Measurements from ENCODE around the gene RC3H2. TPM values are rescaled to one million over a fixed set of nuclear protein-coding genes. Genes with fewer than 3 reads are reported as not detected.
"Not testable (repeated sequence)": the region's sequence is repeated elsewhere in the genome, so short reads cannot be mapped to it uniquely, and the experiment has no call there.

RC3H2 gene
- polyA plus RNA-seq, 4 donors, result 8.6 to 28.1 (median 11.0) TPM

- peaks cover 7 to 9% (median 7%) of the 10 kb centered on the region in 3 donors for H3K36me3 ChIP-seq (ENCODE audit: control insufficient read depth in 3 of 3, insufficient read depth in 2 of 3, low read depth in 1 of 3, low read length in 3 of 3)
- H3K27me3 ChIP-seq (ENCODE audit: control insufficient read depth in 3 of 3, insufficient read depth in 3 of 3, low read length in 3 of 3), result no peaks in the 10 kb centered on the region
- DNase-seq (no peak), FAIRE-seq (no peak)
- H3K4me1 ChIP-seq (ENCODE audit: control insufficient read depth in 3 of 3, insufficient read depth in 2 of 3, low read depth in 1 of 3, low read length in 2 of 3), result no peaks in the 10 kb centered on the region
- H3K4me3 ChIP-seq (ENCODE audit: low read depth in 1 of 3, low read length in 3 of 3), result no peak overlapping the region
- no peaks in the 10 kb centered on the region for H3K9me3 ChIP-seq (ENCODE audit: control insufficient read depth in 2 of 2, insufficient read depth in 1 of 2, low read depth in 1 of 2, low read length in 1 of 2)
- H3K27ac ChIP-seq (ENCODE audit: low read depth in 1 of 3, low read length in 2 of 3), result no peak overlapping the region
- 85 to 93% (median 88%) methylated on average over 5 of the region's 5 CpGs for WGBS, 3 donors
Measured at GRCh38 chr9:122846371-122846940, 58.7 kb downstream of the RC3H2 start.

GRCh38 chr9:122845116-122845515 lies 60.0 kb downstream of the RC3H2 start:
- no peaks in the 10 kb centered on the region for H3K27me3 ChIP-seq (ENCODE audit: control insufficient read depth in 3 of 3, insufficient read depth in 3 of 3, low read length in 3 of 3)
- no peaks in the 10 kb centered on the region for H3K4me1 ChIP-seq (ENCODE audit: control insufficient read depth in 3 of 3, insufficient read depth in 2 of 3, low read depth in 1 of 3, low read length in 2 of 3)
- DNase-seq (no peak), FAIRE-seq (no peak)
- H3K27ac ChIP-seq (ENCODE audit: low read depth in 1 of 3, low read length in 2 of 3), result no peak overlapping the region
- peaks cover 4 to 7% (median 4%) of the 10 kb centered on the region in 3 donors for H3K36me3 ChIP-seq (ENCODE audit: control insufficient read depth in 3 of 3, insufficient read depth in 2 of 3, low read depth in 1 of 3, low read length in 3 of 3)
- H3K9me3 ChIP-seq (ENCODE audit: control insufficient read depth in 2 of 2, insufficient read depth in 1 of 2, low read depth in 1 of 2, low read length in 1 of 2), result no peaks in the 10 kb centered on the region
- no peak overlapping the region for H3K4me3 ChIP-seq (ENCODE audit: low read depth in 1 of 3, low read length in 3 of 3)
- 78 to 90% (median 90%) methylated on average over 3 of the region's 3 CpGs for WGBS, 3 donors

GRCh38 chr9:122844137-122844536 lies 61.0 kb downstream of the RC3H2 start:
- DNase-seq, result no peak
- H3K27me3 ChIP-seq (ENCODE audit: control insufficient read depth in 3 of 3, insufficient read depth in 3 of 3, low read length in 3 of 3), result no peaks in the 10 kb centered on the region
- no peak for FAIRE-seq
- no peak overlapping the region for H3K27ac ChIP-seq (ENCODE audit: low read depth in 1 of 3, low read length in 2 of 3)
- 95 to 98% (median 97%) methylated on average over 1 of the region's 1 CpG for whole genome bisulfite sequencing, 3 donors
- H3K9me3 ChIP-seq (ENCODE audit: control insufficient read depth in 2 of 2, insufficient read depth in 1 of 2, low read depth in 1 of 2, low read length in 1 of 2), result peaks cover 0 to 4% of the 10 kb centered on the region in 2 donors
- peaks cover 0 to 7% (median 2%) of the 10 kb centered on the region in 3 donors for H3K36me3 ChIP-seq (ENCODE audit: control insufficient read depth in 3 of 3, insufficient read depth in 2 of 3, low read depth in 1 of 3, low read length in 3 of 3)
- H3K4me1 ChIP-seq (ENCODE audit: control insufficient read depth in 3 of 3, insufficient read depth in 2 of 3, low read depth in 1 of 3, low read length in 2 of 3), result no peaks in the 10 kb centered on the region
- H3K4me3 ChIP-seq (ENCODE audit: low read depth in 1 of 3, low read length in 3 of 3), result no peak overlapping the region

GRCh38 chr9:122841501-122841900 lies 63.7 kb downstream of the RC3H2 start:
- DNase-seq (no peak), FAIRE-seq (no peak)
- WGBS, 3 donors, result 60 to 75% (median 74%) methylated on average over 4 of the region's 4 CpGs
- H3K4me3 ChIP-seq (ENCODE audit: low read depth in 1 of 3, low read length in 3 of 3), result no peak overlapping the region
- H3K4me1 ChIP-seq (ENCODE audit: control insufficient read depth in 3 of 3, insufficient read depth in 2 of 3, low read depth in 1 of 3, low read length in 2 of 3), result no peaks in the 10 kb centered on the region
- H3K27ac ChIP-seq (ENCODE audit: low read depth in 1 of 3, low read length in 2 of 3), result no peak overlapping the region
- peaks cover 0 to 3% (median 0%) of the 10 kb centered on the region in 3 donors for H3K36me3 ChIP-seq (ENCODE audit: control insufficient read depth in 3 of 3, insufficient read depth in 2 of 3, low read depth in 1 of 3, low read length in 3 of 3)
- H3K27me3 ChIP-seq (ENCODE audit: control insufficient read depth in 3 of 3, insufficient read depth in 3 of 3, low read length in 3 of 3), result no peaks in the 10 kb centered on the region
- H3K9me3 ChIP-seq (ENCODE audit: control insufficient read depth in 2 of 2, insufficient read depth in 1 of 2, low read depth in 1 of 2, low read length in 1 of 2), result peaks cover 0 to 6% of the 10 kb centered on the region in 2 donors

- not testable (repeated sequence) for FAIRE-seq
Measured at GRCh38 chr9:122838441-122838840, 66.7 kb downstream of the RC3H2 start.

GRCh38 chr9:122837266-122837850 lies 67.8 kb downstream of the RC3H2 start:
- FAIRE-seq (no peak), DNase-seq (no peak)
- no peaks in the 10 kb centered on the region for H3K4me1 ChIP-seq (ENCODE audit: control insufficient read depth in 3 of 3, insufficient read depth in 2 of 3, low read depth in 1 of 3, low read length in 2 of 3)
- no peaks in the 10 kb centered on the region for H3K36me3 ChIP-seq (ENCODE audit: control insufficient read depth in 3 of 3, insufficient read depth in 2 of 3, low read depth in 1 of 3, low read length in 3 of 3)
- H3K4me3 ChIP-seq (ENCODE audit: low read depth in 1 of 3, low read length in 3 of 3), result no peak overlapping the region
- WGBS, 3 donors, result 94 to 96% (median 95%) methylated on average over 14 of the region's 14 CpGs
- peaks cover 0 to 6% of the 10 kb centered on the region in 2 donors for H3K9me3 ChIP-seq (ENCODE audit: control insufficient read depth in 2 of 2, insufficient read depth in 1 of 2, low read depth in 1 of 2, low read length in 1 of 2)
- H3K27ac ChIP-seq (ENCODE audit: low read depth in 1 of 3, low read length in 2 of 3), result no peak overlapping the region
- H3K27me3 ChIP-seq (ENCODE audit: control insufficient read depth in 3 of 3, insufficient read depth in 3 of 3, low read length in 3 of 3), result no peaks in the 10 kb centered on the region

More at GRCh38 chr9:122838441-122838840, 66.7 kb downstream of the RC3H2 start:
- not testable (repeated sequence) for H3K9me3 ChIP-seq (ENCODE audit: control insufficient read depth in 2 of 2, insufficient read depth in 1 of 2, low read depth in 1 of 2, low read length in 1 of 2); H3K4me3 ChIP-seq (ENCODE audit: low read depth in 1 of 3, low read length in 3 of 3); H3K36me3 ChIP-seq (ENCODE audit: control insufficient read depth in 3 of 3, insufficient read depth in 2 of 3, low read depth in 1 of 3, low read length in 3 of 3); H3K4me1 ChIP-seq (ENCODE audit: control insufficient read depth in 3 of 3, insufficient read depth in 2 of 3, low read depth in 1 of 3, low read length in 2 of 3); H3K27ac ChIP-seq (ENCODE audit: low read depth in 1 of 3, low read length in 2 of 3); DNase-seq; H3K27me3 ChIP-seq (ENCODE audit: control insufficient read depth in 3 of 3, insufficient read depth in 3 of 3, low read length in 3 of 3)
- 66 to 84% (median 84%) methylated on average over 3 of the region's 3 CpGs for WGBS, 3 donors

GRCh38 chr9:122835313-122835731 lies 69.8 kb downstream of the RC3H2 start:
- FAIRE-seq, result no peak
- no peaks in the 10 kb centered on the region for H3K36me3 ChIP-seq (ENCODE audit: control insufficient read depth in 3 of 3, insufficient read depth in 2 of 3, low read depth in 1 of 3, low read length in 3 of 3)
- peaks cover 0 to 6% of the 10 kb centered on the region in 2 donors for H3K9me3 ChIP-seq (ENCODE audit: control insufficient read depth in 2 of 2, insufficient read depth in 1 of 2, low read depth in 1 of 2, low read length in 1 of 2)

GRCh38 chr9:122832194-122832593 lies 73.0 kb downstream of the RC3H2 start:
- DNase-seq (no peak), FAIRE-seq (no peak)
- no peak overlapping the region for H3K4me3 ChIP-seq (ENCODE audit: low read depth in 1 of 3, low read length in 3 of 3)
- H3K27me3 ChIP-seq (ENCODE audit: control insufficient read depth in 3 of 3, insufficient read depth in 3 of 3, low read length in 3 of 3), result no peaks in the 10 kb centered on the region
- no peaks in the 10 kb centered on the region for H3K36me3 ChIP-seq (ENCODE audit: control insufficient read depth in 3 of 3, insufficient read depth in 2 of 3, low read depth in 1 of 3, low read length in 3 of 3)
- H3K27ac ChIP-seq (ENCODE audit: low read depth in 1 of 3, low read length in 2 of 3), result no peak overlapping the region
- WGBS, 3 donors, result 87 to 92% (median 91%) methylated on average over 3 of the region's 3 CpGs
- peaks cover 0 to 8% (median under 1%) of the 10 kb centered on the region in 3 donors for H3K4me1 ChIP-seq (ENCODE audit: control insufficient read depth in 3 of 3, insufficient read depth in 2 of 3, low read depth in 1 of 3, low read length in 2 of 3)
- no peaks in the 10 kb centered on the region for H3K9me3 ChIP-seq (ENCODE audit: control insufficient read depth in 2 of 2, insufficient read depth in 1 of 2, low read depth in 1 of 2, low read length in 1 of 2)

More at GRCh38 chr9:122835313-122835731, 69.8 kb downstream of the RC3H2 start:
- Histone ChIP-seq H3K4me3 (ENCODE audit: low read depth in 1 of 3, low read length in 3 of 3) (no peak overlapping the region), H3K27ac (ENCODE audit: low read depth in 1 of 3, low read length in 2 of 3) (no peak overlapping the region), H3K27me3 (ENCODE audit: control insufficient read depth in 3 of 3, insufficient read depth in 3 of 3, low read length in 3 of 3) (no peaks in the 10 kb centered on the region), H3K4me1 (ENCODE audit: control insufficient read depth in 3 of 3, insufficient read depth in 2 of 3, low read depth in 1 of 3, low read length in 2 of 3) (no peaks in the 10 kb centered on the region)
- WGBS, 3 donors, result 43 to 69% (median 47%) methylated on average over 4 of the region's 4 CpGs
- no peak for DNase-seq
